ENCODE data around the gene GPX7.

GPX7 gene

GRCh38 chr1:52588027-52588426 is 14.1 kb upstream of the GPX7 start:
- DNase-seq (ENCODE audit: low spot score) = no peak

- DNase-seq (ENCODE audit: low spot score) = peak; percentile 39
Observed at GRCh38 chr1:52588535-52588934, 13.6 kb upstream of the GPX7 start.

GRCh38 chr1:52590266-52590665 is 11.9 kb upstream of the GPX7 start:
- DNase-seq (ENCODE audit: low spot score) = no peak

GRCh38 chr1:52592637-52593323 is 9.4 kb upstream of the GPX7 start:
- no peak for DNase-seq (ENCODE audit: low spot score)

- DNase-seq (ENCODE audit: low spot score) = no peak
Observed at GRCh38 chr1:52593495-52593894, 8.7 kb upstream of the GPX7 start.

- no peak for DNase-seq (ENCODE audit: low spot score)
Observed at GRCh38 chr1:52595061-52595460, 7.1 kb upstream of the GPX7 start.

- no peak for DNase-seq (ENCODE audit: low spot score)
Observed at GRCh38 chr1:52597912-52598311, 4.3 kb upstream of the GPX7 start.

GRCh38 chr1:52598729-52599128 is 3.4 kb upstream of the GPX7 start:
- DNase-seq (ENCODE audit: low spot score) = no peak

- DNase-seq (ENCODE audit: low spot score) = no peak
Observed at GRCh38 chr1:52599236-52599635, 2.9 kb upstream of the GPX7 start.

- no peak for DNase-seq (ENCODE audit: low spot score)
Observed at GRCh38 chr1:52600533-52601179, 1.5 kb upstream of the GPX7 start.

- DNase-seq (ENCODE audit: low spot score) = no peak
Observed at GRCh38 chr1:52601519-52601918, 652 bp upstream of the GPX7 start.

GRCh38 chr1:52602856-52603600 is 857 bp downstream of the GPX7 start:
- DNase-seq (ENCODE audit: low spot score) = no peak

GRCh38 chr1:52603630-52604029 is 1.5 kb downstream of the GPX7 start:
- no peak for DNase-seq (ENCODE audit: low spot score)

GRCh38 chr1:52604063-52604770 is 2.0 kb downstream of the GPX7 start:
- no peak for DNase-seq (ENCODE audit: low spot score)

GRCh38 chr1:52613636-52614373 is 11.6 kb downstream of the GPX7 start:
- DNase-seq (ENCODE audit: low spot score) = no peak

- no peak for DNase-seq (ENCODE audit: low spot score)
Observed at GRCh38 chr1:52614671-52615070, 12.5 kb downstream of the GPX7 start.

GRCh38 chr1:52615489-52616042 is 13.4 kb downstream of the GPX7 start:
- DNase-seq (ENCODE audit: low spot score) = no peak

GRCh38 chr1:52621950-52622349 is 19.8 kb downstream of the GPX7 start:
- no peak for DNase-seq (ENCODE audit: low spot score)

GRCh38 chr1:52623812-52624211 is 21.6 kb downstream of the GPX7 start:
- no peak for DNase-seq (ENCODE audit: low spot score)

- DNase-seq (ENCODE audit: low spot score) = no peak
Observed at GRCh38 chr1:52627028-52627427, 24.9 kb downstream of the GPX7 start.

GRCh38 chr1:52628614-52629324 is 26.6 kb downstream of the GPX7 start:
- DNase-seq (ENCODE audit: low spot score) = no peak
